Activated naive CD4-positive, alpha-beta T cell treated with anti-CD3 and anti-CD28 coated beads, Interleukin-2, amount 50 U/mL, for 16 hours (primary cell): ENCODE results near the gene MAPK12.

Experiments used
- DNase-seq: peaks from one replicate; pipeline ENCODE4 v3.0.0-alpha.2; 2020

MAPK12 gene

GRCh38 chr22:50298937-50299784 is 37.7 kb upstream of the MAPK12 start:
- DNase-seq = no peak

GRCh38 chr22:50298266-50298637 is 36.8 kb upstream of the MAPK12 start:
- no peak for DNase-seq

GRCh38 chr22:50297510-50298265 is 36.2 kb upstream of the MAPK12 start:
- no peak for DNase-seq

GRCh38 chr22:50296658-50297490 is 35.4 kb upstream of the MAPK12 start:
- no peak for DNase-seq

GRCh38 chr22:50294319-50294656 is 32.8 kb upstream of the MAPK12 start:
- DNase-seq = no peak

- no peak for DNase-seq
Measured at GRCh38 chr22:50293441-50294318, 32.2 kb upstream of the MAPK12 start.

GRCh38 chr22:50292643-50293440 is 31.4 kb upstream of the MAPK12 start:
- DNase-seq = no peak

- no peak for DNase-seq
Measured at GRCh38 chr22:50289942-50290630, 28.6 kb upstream of the MAPK12 start.

GRCh38 chr22:50289151-50289941 is 27.9 kb upstream of the MAPK12 start:
- DNase-seq = no peak

- DNase-seq = no peak
Measured at GRCh38 chr22:50287731-50288130, 26.2 kb upstream of the MAPK12 start.

- no peak for DNase-seq
Measured at GRCh38 chr22:50286701-50287318, 25.3 kb upstream of the MAPK12 start.

GRCh38 chr22:50286275-50286674 is 24.8 kb upstream of the MAPK12 start:
- no peak for DNase-seq

- no peak for DNase-seq
Measured at GRCh38 chr22:50285568-50286229, 24.2 kb upstream of the MAPK12 start.

- no peak for DNase-seq
Measured at GRCh38 chr22:50284479-50284878, 23.0 kb upstream of the MAPK12 start.

- DNase-seq = no peak
Measured at GRCh38 chr22:50283821-50284220, 22.3 kb upstream of the MAPK12 start.

- DNase-seq = no peak
Measured at GRCh38 chr22:50282361-50283155, 21.1 kb upstream of the MAPK12 start.

- no peak for DNase-seq
Measured at GRCh38 chr22:50281957-50282356, 20.5 kb upstream of the MAPK12 start.

- DNase-seq = no peak
Measured at GRCh38 chr22:50281384-50281760, 19.9 kb upstream of the MAPK12 start.
